VCaP (cell line): ENCODE measurements around the gene SSTR1.

Source experiments
- H3K27ac ChIP-seq: fragments of 450-650 bp; 2 replicates; pipeline ENCODE4 v1.5.1; 2017
- TF ChIP-seq, protein P1 (sequence below): fragments of 450-650 bp; conservative IDR thresholded peaks from 2 replicates; pipeline ENCODE4 v1.5.1; 2017; ENCODE audit warnings: mild to moderate bottlenecking, moderate library complexity

SSTR1 gene

DNA sequence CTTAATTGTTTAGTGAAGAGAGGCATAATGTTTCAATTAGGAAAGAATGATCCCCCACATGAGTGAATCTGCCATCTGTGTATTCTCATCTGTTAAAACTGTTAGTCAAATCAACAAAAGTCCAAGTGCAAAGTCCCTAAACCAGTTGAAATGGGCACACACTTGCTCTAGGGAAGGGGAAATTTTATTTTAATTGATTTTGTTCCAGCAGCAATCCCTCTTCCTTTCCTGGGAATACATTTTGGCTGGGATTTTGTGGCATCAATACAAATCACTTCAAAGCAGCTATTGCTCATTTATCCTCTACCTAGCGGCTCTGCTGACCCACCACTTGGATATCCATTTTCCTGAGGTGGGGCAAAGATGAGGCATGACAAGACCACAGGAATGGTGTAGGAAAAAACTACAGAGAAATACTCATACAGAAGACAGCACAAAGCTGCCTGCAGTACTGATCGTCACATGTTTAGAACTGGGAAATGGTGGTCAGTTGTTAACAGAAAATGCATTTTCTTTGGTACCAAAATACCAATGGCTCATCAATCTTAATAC lies 9.8 kb upstream of the SSTR1 start:
- TF ChIP-seq, protein P1, sequence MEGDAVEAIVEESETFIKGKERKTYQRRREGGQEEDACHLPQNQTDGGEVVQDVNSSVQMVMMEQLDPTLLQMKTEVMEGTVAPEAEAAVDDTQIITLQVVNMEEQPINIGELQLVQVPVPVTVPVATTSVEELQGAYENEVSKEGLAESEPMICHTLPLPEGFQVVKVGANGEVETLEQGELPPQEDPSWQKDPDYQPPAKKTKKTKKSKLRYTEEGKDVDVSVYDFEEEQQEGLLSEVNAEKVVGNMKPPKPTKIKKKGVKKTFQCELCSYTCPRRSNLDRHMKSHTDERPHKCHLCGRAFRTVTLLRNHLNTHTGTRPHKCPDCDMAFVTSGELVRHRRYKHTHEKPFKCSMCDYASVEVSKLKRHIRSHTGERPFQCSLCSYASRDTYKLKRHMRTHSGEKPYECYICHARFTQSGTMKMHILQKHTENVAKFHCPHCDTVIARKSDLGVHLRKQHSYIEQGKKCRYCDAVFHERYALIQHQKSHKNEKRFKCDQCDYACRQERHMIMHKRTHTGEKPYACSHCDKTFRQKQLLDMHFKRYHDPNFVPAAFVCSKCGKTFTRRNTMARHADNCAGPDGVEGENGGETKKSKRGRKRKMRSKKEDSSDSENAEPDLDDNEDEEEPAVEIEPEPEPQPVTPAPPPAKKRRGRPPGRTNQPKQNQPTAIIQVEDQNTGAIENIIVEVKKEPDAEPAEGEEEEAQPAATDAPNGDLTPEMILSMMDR = no peak
- no peak overlapping the region for H3K27ac ChIP-seq

DNA sequence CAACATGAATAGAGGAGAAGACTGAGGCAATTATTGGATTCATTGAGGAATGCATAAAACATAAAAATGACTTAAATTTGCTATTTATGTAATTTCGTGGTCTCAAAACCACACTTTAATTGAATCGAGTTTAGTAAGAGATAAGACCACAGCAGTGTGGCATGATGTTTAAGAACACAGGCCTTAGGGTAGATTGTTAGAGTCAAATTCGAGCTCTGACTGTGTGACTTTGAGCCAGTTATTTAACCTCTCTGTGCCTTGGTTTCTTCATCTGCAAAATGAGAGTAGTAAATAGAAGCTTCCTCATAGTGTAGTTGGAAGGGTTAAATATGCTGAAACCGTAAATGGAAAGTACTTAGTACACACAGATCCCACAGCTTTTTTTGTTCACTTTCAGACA lies 9.3 kb upstream of the SSTR1 start:
- no peak overlapping the region for H3K27ac ChIP-seq
- TF ChIP-seq, protein P1 = no peak

DNA sequence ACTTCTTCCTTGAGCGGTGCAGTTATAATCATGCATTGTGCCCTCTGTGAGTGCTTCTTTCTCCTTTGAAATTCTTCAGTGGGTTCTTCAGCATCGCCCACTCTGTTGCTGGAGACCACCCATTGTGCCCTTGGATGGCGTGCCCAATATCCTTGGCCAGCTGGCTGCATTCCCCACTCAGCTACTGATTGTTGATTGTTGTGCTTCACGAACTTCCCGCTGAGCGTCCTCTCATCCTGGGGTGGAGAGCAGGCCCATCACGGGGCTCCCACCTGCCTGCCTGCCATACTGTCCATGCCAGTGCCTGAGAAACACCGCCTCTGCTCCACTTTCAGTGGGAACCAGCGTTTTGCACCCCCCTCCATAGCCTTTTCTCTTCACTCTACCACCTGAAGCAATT lies 8.6 kb upstream of the SSTR1 start:
- H3K27ac ChIP-seq = no peak overlapping the region
- TF ChIP-seq, protein P1 = no peak

DNA sequence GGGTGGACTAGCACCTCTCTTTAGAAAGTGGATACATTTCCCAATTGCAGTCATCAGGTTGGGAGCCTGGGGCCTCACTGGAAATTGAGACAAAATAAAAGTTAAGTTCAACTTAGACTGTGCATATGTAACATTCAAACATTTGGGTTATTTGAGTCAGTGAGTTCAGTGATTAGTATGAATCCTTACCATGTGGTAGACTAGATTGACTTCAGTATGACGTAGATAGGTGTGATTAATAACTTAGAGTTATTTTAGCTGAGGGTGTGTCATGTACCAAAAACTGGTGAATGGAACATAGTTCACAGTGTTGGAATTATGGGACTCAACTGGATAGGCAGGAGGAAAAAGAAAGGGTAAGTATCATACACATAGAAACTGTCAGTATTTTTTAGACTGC lies 8.0 kb upstream of the SSTR1 start:
- TF ChIP-seq, protein P1 = no peak
- no peak overlapping the region for H3K27ac ChIP-seq

DNA sequence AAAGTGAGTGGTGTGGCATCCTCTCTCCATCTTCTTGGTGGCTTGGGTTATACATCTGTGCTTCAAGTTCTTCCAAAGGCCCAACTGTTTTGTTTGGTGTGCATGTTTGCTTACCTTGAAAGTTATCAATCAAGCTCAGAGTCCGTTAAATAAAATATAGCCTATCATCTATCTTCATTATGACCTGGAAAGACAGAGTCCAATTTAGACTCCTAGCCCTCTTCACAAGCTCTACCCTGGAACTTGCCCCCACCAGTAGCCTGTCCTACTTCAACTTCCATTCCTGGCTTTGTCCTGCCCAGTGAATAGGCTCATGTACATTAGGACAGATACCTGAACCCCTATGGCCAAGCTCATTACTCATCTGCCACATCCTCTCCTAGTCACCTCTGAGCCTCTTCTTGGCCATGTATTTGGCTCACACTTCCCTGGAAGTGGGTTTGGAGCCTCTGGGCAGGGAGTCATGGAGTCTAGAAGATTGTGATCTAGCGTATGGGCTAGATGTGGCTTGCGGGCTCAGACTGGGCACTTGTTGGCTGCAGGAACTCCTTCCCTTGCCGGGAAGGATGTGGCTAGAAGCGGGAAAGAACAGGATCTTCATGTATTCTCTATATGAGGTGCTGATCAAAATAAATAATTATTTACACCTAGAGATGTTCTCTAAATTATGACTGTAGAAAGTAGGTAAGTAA lies 6.4 kb upstream of the SSTR1 start:
- no peak overlapping the region for H3K27ac ChIP-seq
- TF ChIP-seq, protein P1 = no peak

DNA sequence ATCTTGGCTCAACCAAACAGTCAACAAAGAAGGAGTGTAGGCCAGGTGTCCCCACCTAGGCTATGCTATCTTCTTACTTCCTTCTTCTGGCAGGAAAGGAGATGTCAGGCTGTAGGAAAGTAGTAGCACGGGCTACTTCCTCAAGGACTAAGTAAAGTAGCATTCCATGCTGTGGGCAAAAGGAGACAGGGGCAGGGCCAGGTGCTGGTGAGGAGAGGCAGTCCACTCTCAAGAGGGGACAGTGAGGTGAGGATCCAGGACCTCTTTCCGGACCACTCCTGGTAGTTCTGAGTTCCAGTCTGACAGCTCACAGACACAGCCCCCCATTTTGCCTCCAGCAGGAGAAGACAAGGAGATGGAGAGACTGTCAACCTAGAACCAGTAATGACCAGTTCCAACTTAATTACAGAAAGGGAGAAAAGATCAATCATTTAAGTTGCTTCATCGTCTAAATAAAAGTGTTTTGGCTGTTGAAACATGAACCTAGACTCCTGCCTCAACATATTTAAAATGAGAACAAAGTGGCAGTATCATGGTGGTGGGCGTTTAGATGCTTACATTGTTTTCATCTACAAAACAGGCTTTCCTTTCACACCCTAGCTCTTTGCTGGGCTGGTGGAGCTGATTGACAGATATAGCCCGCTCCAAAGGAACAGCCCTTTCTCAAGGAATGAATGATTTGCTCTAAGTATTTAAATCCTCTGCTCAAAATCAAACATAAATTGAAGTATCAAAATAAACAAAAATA lies 5.1 kb upstream of the SSTR1 start:
- TF ChIP-seq, protein P1 = no peak
- no peak overlapping the region for H3K27ac ChIP-seq

DNA sequence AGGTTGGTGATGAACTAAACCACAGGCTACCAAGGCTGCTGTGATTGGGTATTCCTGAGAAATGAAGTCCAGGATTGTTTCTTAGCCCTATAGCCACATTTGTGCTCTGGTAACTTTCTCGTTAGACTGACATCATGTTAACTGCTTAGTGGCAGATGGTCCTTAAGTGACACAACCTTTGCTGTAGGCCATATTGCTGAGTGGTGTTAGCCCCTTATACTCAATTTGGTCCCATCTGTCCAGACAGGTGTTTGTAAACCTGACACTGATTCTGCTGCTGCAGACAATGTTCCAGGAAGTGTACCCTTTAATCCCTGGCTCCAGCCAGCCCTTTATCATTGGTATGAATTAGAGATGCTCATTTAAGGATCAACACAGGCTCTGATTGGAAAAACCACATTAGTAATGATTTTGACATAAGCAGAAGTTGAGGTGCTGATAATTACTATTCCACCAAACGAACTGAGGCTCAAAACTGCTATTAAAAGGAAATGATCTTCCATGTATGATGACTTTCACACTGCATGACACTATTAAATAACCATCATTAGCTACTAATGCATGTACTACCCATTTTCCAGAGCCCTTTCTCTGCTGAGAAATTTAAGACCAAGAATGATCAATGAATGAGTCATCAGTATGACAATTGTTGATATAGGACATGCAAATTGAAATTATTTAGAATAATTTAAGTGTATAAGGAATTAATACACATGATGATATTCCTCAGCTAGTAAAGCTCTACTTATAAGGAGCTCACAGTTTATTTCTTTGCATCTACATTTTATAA lies 3.6 kb upstream of the SSTR1 start:
- H3K27ac ChIP-seq = no peak overlapping the region
- TF ChIP-seq, protein P1 = no peak
